IMR-90 (cell line): Measurements from ENCODE around the gene SUSD6. TPM values are rescaled to one million over a fixed set of nuclear protein-coding genes. Genes with fewer than 3 reads are reported as not detected.

Source experiments
- ATAC-seq: fragments of 200-7000 bp; cut with Tn5 transposase; 2 replicates; pipeline ENCODE4 v1.9.1; 2020; ENCODE audit warnings: low read depth, mild to moderate bottlenecking, moderate library complexity
- BruUV-seq: library from RNA; stranded (reverse); fragments of 400-500 nt; replicated peaks from 2 replicates; lab custom pipeline; 2021; lab: Mats Ljungman, UMichigan
- CTCF ChIA-PET: fragments of 300-600 bp; formaldehyde crosslinking; extraction: SDS; loops from one replicate; lab custom pipeline; 2021; ENCODE audit warnings: antibody characterized with exemption; lab: Yijun Ruan, JAX
- POLR2A ChIA-PET: fragments of 300-600 bp; sonication (Branson Sonifier 250); formaldehyde crosslinking; loops from one replicate; lab custom pipeline; 2022; ENCODE audit warnings: antibody characterized with exemption; ENCODE audit not compliant: unreplicated experiment; lab: Charles Lee
- DNase-seq: peaks from one replicate; pipeline ENCODE4 v3.0.0; 2013
- H2AFZ ChIP-seq: replicated peaks from 2 replicates; pipeline ENCODE3; 2013; ENCODE audit warnings: low read length, mild to moderate bottlenecking; ENCODE audit not compliant: poor library complexity
- H2AK5ac ChIP-seq: 2 replicates; pipeline ENCODE4 v1.6.1; 2013; ENCODE audit warnings: low read depth, low read length, inconsistent platforms
- H2AK9ac ChIP-seq: replicated peaks from 2 replicates; pipeline ENCODE3; 2013; ENCODE audit warnings: mild to moderate bottlenecking, low read depth, low read length, moderate library complexity; ENCODE audit not compliant: poor library complexity
- H2BK120ac ChIP-seq: 2 replicates; pipeline ENCODE4 v1.6.1; 2013; ENCODE audit warnings: low read depth, low read length, inconsistent platforms
- H2BK15ac ChIP-seq: 3 replicates; pipeline ENCODE4 v1.6.1; 2013; ENCODE audit warnings: low read depth, low read length, inconsistent platforms
- H2BK20ac ChIP-seq: 2 replicates; pipeline ENCODE4 v1.6.1; 2013; ENCODE audit warnings: low read depth, mild to moderate bottlenecking, inconsistent platforms, low read length, moderate library complexity
- H2BK5ac ChIP-seq: 2 replicates; pipeline ENCODE4 v1.6.1; 2013; ENCODE audit warnings: mild to moderate bottlenecking, low read depth, low read length, inconsistent platforms; ENCODE audit not compliant: poor library complexity, severe bottlenecking
- H3K14ac ChIP-seq: replicated peaks from 2 replicates; pipeline ENCODE4 v1.6.1; 2013; ENCODE audit warnings: low read depth, low read length, inconsistent platforms
- H3K18ac ChIP-seq: 2 replicates; pipeline ENCODE4 v1.6.1; 2013; ENCODE audit warnings: low read depth, low read length, control low read depth
- H3K23ac ChIP-seq: 2 replicates; pipeline ENCODE4 v1.6.1; 2013; ENCODE audit warnings: low read depth, low read length, inconsistent platforms
- H3K27ac ChIP-seq: 2 replicates; pipeline ENCODE4 v1.5.1; 2013; ENCODE audit warnings: mild to moderate bottlenecking, control low read depth, low read length; ENCODE audit not compliant: insufficient read depth
- H3K27me3 ChIP-seq: 2 replicates; pipeline ENCODE4 v1.6.1; 2013; ENCODE audit warnings: low read length; ENCODE audit not compliant: control insufficient read depth, insufficient read depth
- H3K36me3 ChIP-seq: 2 replicates; pipeline ENCODE4 v1.6.1; 2013; ENCODE audit warnings: low read length, mixed read lengths; ENCODE audit not compliant: control insufficient read depth, insufficient read depth
- H3K4ac ChIP-seq: 2 replicates; pipeline ENCODE4 v1.6.1; 2013; ENCODE audit warnings: low read depth, low read length, inconsistent platforms
- H3K4me1 ChIP-seq: 2 replicates; pipeline ENCODE4 v1.6.1; 2013; ENCODE audit warnings: low read length, mixed read lengths; ENCODE audit not compliant: control insufficient read depth, insufficient read depth
- H3K4me2 ChIP-seq: 2 replicates; pipeline ENCODE4 v1.6.1; 2013; ENCODE audit warnings: low read depth, mild to moderate bottlenecking, control low read depth, low read length, moderate library complexity
- H3K4me3 ChIP-seq: 2 replicates; pipeline ENCODE4 v1.5.1; 2013; ENCODE audit warnings: low read depth, mild to moderate bottlenecking, control low read depth, low read length, moderate library complexity; ENCODE audit not compliant: insufficient read depth
- H3K56ac ChIP-seq: 2 replicates; pipeline ENCODE4 v1.6.1; 2013; ENCODE audit warnings: low read length, inconsistent platforms; ENCODE audit not compliant: insufficient read depth; ENCODE audit errors: extremely low read depth
- H3K79me1 ChIP-seq, 2 experiments: 2 replicates each; pipeline ENCODE4 v1.6.1; 2013; ENCODE audit warnings: low read length in 2 of 2, inconsistent platforms in 1 of 2, low read depth in 1 of 2
- H3K9ac ChIP-seq: 2 replicates; pipeline ENCODE4 v1.6.1; 2013; ENCODE audit warnings: low read depth, low read length, control low read depth
- H3K9me1 ChIP-seq: 2 replicates; pipeline ENCODE4 v1.6.1; 2013; ENCODE audit warnings: low read length, inconsistent platforms; ENCODE audit not compliant: insufficient read depth
- H3K9me3 ChIP-seq: 2 replicates; pipeline ENCODE4 v1.6.1; 2013; ENCODE audit warnings: low read length; ENCODE audit not compliant: control insufficient read depth, insufficient read depth
- H4K20me1 ChIP-seq: 2 replicates; pipeline ENCODE4 v1.6.1; 2013; ENCODE audit warnings: low read length, inconsistent platforms; ENCODE audit not compliant: insufficient read depth
- H4K5ac ChIP-seq: 2 replicates; pipeline ENCODE4 v1.6.1; 2013; ENCODE audit warnings: mild to moderate bottlenecking, low read depth, low read length, control low read depth
- H4K8ac ChIP-seq, 2 experiments: 2 replicates each; pipeline ENCODE4 v1.6.1; 2013; ENCODE audit warnings: low read depth in 2 of 2, low read length in 2 of 2, control low read depth in 1 of 2, inconsistent platforms in 1 of 2
- H4K91ac ChIP-seq: 2 replicates; pipeline ENCODE4 v1.6.1; 2013; ENCODE audit warnings: low read depth, low read length, inconsistent platforms; ENCODE audit not compliant: insufficient read depth
- BHLHE40 ChIP-seq: fragments of 150-350 bp; IDR thresholded peaks from 2 replicates; pipeline ENCODE4 v1.6.1; 2016; ENCODE audit warnings: mild to moderate bottlenecking, low read depth, low read length
- CTCF ChIP-seq: conservative IDR thresholded peaks from 2 replicates; pipeline ENCODE4 v1.5.1; 2012; ENCODE audit warnings: mild to moderate bottlenecking, low read depth, low read length, improper control_type of control experiment
- MAFK ChIP-seq: IDR thresholded peaks from 2 replicates; pipeline ENCODE4 v1.6.1; 2012; ENCODE audit warnings: low read depth, low read length, improper control_type of control experiment
- MXI1 ChIP-seq: IDR thresholded peaks from 2 replicates; pipeline ENCODE4 v1.6.1; 2012; ENCODE audit warnings: low read depth, mild to moderate bottlenecking, low read length, moderate library complexity, borderline replicate concordance
- NFE2L2 ChIP-seq: fragments of 150-350 bp; IDR thresholded peaks from 2 replicates; pipeline ENCODE4 v1.6.1; 2016; ENCODE audit warnings: low read depth, mild to moderate bottlenecking, low read length
- RAD21 ChIP-seq: IDR thresholded peaks from 2 replicates; pipeline ENCODE4 v1.6.1; 2012; ENCODE audit warnings: low read length, improper control_type of control experiment
- RCOR1 ChIP-seq: IDR thresholded peaks from 2 replicates; pipeline ENCODE4 v1.6.1; 2012; ENCODE audit warnings: mild to moderate bottlenecking, low read length, improper control_type of control experiment; ENCODE audit not compliant: insufficient replicate concordance
- RFX5 ChIP-seq: IDR thresholded peaks from 2 replicates; pipeline ENCODE4 v1.8.0; 2012; ENCODE audit warnings: low read depth, mild to moderate bottlenecking, low read length, moderate library complexity
- SMC3 ChIP-seq: fragments of 150-350 bp; IDR thresholded peaks from 2 replicates; pipeline ENCODE4 v1.6.1; 2016; ENCODE audit warnings: low read depth, mild to moderate bottlenecking, antibody characterized with exemption, low read length, moderate library complexity
- USF2 ChIP-seq: fragments of 150-350 bp; IDR thresholded peaks from 2 replicates; pipeline ENCODE4 v1.6.1; 2017; ENCODE audit warnings: mild to moderate bottlenecking, antibody characterized with exemption, low read length, low read depth
- WGBS, 2 experiments: methylation state at CpG; one replicate each; pipeline versions ENCODE4 v1.1.5 to v1.1.7; 2013; ENCODE audit warnings: missing lambda C conversion rate in 2 of 2; ENCODE audit not compliant: insufficient read length in 1 of 2; ENCODE audit errors: extremely low coverage in 2 of 2; 5-methylcytosine and 5-hydroxymethylcytosine counted together
- dilution Hi-C: fragments of 300-500 bp; cut with HindIII; formaldehyde crosslinking; loops from one replicate; pipeline ENCODE4 v1.14.3; 2018; ENCODE audit warnings: low sequenced_read_pairs; ENCODE audit not compliant: unreplicated experiment
- in situ Hi-C: fragments of 300-500 bp; cut with MboI; formaldehyde crosslinking; loops from 3 replicates; pipeline ENCODE4 v1.14.3; 2019; ENCODE audit warnings: low sequenced_read_pairs, inconsistent platforms, mixed read lengths
- intact Hi-C: fragments of 100-400 bp; cut with micrococcal nuclease; formaldehyde crosslinking; loops from 2 replicates; pipeline ENCODE4 v1.10.0; 2022
- polyA plus RNA-seq, 3 experiments: library from polyadenylated mRNA; depleted of rRNA; stranded (reverse); fragments of >200 nt; gene quantifications; 2 replicates each; pipeline ENCODE4 v1.2.3, GENCODE V29; 2012; ENCODE audit warnings: low replicate concordance in 1 of 3
- total RNA-seq: library from RNA; depleted of rRNA; stranded (reverse); fragments of >200 nt; gene quantifications from 2 replicates; pipeline ENCODE4 v1.2.3, GENCODE V29; 2012

SUSD6 gene
- total and polyA plus RNA-seq, 2 of the 4 experiments (the other 2 are of a cell fraction): 2.3 to 10.1 TPM

GRCh38 chr14:69676723-69677122, 65.3 kb downstream of the SUSD6 start:
- Histone ChIP-seq H4K91ac (no peak overlapping the region), H3K9me3 (no peaks in the 10 kb centered on the region), H3K4me3 (no peak overlapping the region), H3K23ac (no peak overlapping the region), H2BK120ac (no peak overlapping the region), H3K27ac (no peak overlapping the region), H3K9ac (no peak overlapping the region), H3K79me1 (peaks cover 40 to 79% of the 10 kb centered on the region in 2 experiments), H2AFZ (no peak overlapping the region), H2AK5ac (no peak overlapping the region), H2BK15ac (no peak overlapping the region), H3K14ac (no peak overlapping the region), H4K20me1 (peaks cover 38% of the 10 kb centered on the region), H2BK5ac (no peak overlapping the region), H3K18ac (no peak overlapping the region), H4K5ac (no peak overlapping the region), H3K27me3 (no peaks in the 10 kb centered on the region), H2AK9ac (no peak overlapping the region), H3K4me2 (no peak overlapping the region), H2BK20ac (no peak overlapping the region), H3K56ac (no peak overlapping the region), H4K8ac (no peak overlapping the region), H3K36me3 (no peaks in the 10 kb centered on the region), H3K9me1 (peaks cover 19% of the 10 kb centered on the region; the same call in 1 of the 2 replicates), H3K4me1 (peaks cover 2% of the 10 kb centered on the region; the same call in 1 of the 2 replicates), H3K4ac (no peak overlapping the region)
- no CpG with 5 or more reads among the region's 2 CpGs for WGBS, 2 experiments
- ChIA-PET POLR2A (no interaction called here), CTCF (no interaction called here)
- intact Hi-C loops (no loop called here), in situ Hi-C loops (no loop called here), dilution Hi-C loops (no loop called here)
- ATAC-seq (no peak), DNase-seq (no peak)
- TF ChIP-seq BHLHE40: no peak
- no peak for TF ChIP-seq USF2
- no peak for TF ChIP-seq SMC3
- TF ChIP-seq RCOR1: no peak
- TF ChIP-seq MAFK: no peak
- no peak for TF ChIP-seq RFX5
- no peak for TF ChIP-seq RAD21
- TF ChIP-seq MXI1: no peak
- no peak for TF ChIP-seq NFE2L2
- no peak for TF ChIP-seq CTCF
- no TSS peak for BruUV-seq
